ENCODE data around the gene RAB10.
A peak's percentile ranks its signal among the peaks of the same experiment; 100 is the strongest.
"Not testable (repeated sequence)": the region's sequence is repeated elsewhere in the genome, so short reads cannot be mapped to it uniquely, and the experiment has no call there.

Gene RAB10

DNA sequence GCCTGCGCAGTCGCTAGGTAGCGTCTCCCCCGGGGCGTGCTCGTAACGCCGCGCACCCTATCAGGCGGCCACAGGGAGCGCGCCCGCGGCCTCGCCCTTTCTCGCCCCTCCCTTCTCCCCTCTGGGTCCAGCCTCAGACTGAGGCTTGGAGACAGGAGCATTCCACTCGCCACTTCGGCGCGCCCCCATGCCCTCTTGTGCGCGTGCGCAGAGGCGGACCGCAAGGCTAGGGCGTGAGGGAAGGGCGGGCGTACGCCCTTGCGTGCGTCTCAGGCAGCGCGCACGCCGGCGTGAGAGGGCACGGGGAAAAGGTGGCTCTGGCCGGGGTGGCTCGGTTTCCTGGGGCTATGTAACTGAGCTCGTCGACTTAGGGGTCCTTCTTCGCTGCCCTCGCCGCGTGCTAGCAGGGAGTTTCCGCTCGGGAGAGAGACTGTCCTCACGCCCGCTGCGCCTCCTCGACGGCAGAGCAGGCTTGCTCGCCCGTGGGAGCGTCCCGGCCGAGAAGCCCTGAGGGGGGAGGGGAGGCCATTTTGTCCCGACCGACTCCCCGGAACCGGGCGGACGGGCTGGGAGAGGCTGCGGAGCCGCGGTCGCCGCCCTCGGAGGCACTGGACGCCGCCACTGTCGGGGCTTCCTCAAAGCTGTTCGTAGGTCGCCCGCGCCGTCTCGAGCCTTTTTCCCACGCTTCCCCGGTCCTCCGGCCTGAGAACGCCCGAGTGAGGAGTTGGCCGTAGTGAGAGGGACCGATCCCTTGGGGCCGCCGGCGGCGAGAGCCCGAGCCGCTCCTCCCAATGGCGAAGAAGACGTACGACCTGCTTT lies at the start of gene RAB10:
TSS of gene RAB10 (plus strand) at position 267 of the 819 bp plus-strand sequence. CDS start at position 792, 525 bp downstream.
- FAIRE-seq = peak; percentile 95

GRCh38 chr2:25988134-25988533 lies 45.8 kb upstream of the RAB10 start:
- DNase-seq (ENCODE audit: extremely low spot score, insufficient read length, low read depth) (no peak), FAIRE-seq (no peak)

More for the DNA sequence above, at the start of gene RAB10:
- DNase-seq (ENCODE audit: extremely low spot score, insufficient read length, low read depth) = peak; percentile 96

- FAIRE-seq = no peak
- DNase-seq (ENCODE audit: extremely low spot score, insufficient read length, low read depth) = no peak
Observed at GRCh38 chr2:25989154-25989553, 44.7 kb upstream of the RAB10 start.

- FAIRE-seq = no peak
- DNase-seq (ENCODE audit: extremely low spot score, insufficient read length, low read depth) = no peak
Observed at GRCh38 chr2:25991965-25992364, 41.9 kb upstream of the RAB10 start.

DNA sequence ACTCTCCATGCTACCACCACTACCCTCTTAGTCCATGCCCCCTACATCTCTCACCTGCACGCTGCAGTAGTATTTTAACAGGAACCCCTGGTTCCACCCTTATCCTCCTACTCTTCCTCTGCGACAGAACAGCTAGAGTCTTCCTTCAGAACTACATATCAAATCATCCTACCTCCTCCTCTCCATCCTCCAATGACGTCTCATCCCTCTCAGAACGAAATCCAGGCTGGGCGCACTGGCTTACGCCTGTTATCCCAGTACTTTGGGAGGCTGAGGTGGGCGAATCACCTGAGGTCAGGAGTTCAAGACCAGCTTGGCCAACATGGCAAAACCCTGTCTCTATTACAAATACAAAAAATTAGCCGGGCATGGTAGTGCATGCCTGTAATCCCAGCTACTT lies 41.3 kb upstream of the RAB10 start:
- DNase-seq (ENCODE audit: extremely low spot score, insufficient read length, low read depth) (no peak), FAIRE-seq (no peak)

- DNase-seq (ENCODE audit: extremely low spot score, insufficient read length, low read depth) (no peak), FAIRE-seq (no peak)
Observed at GRCh38 chr2:25993049-25993448, 40.8 kb upstream of the RAB10 start.

- DNase-seq (ENCODE audit: extremely low spot score, insufficient read length, low read depth) = no peak
- FAIRE-seq = no peak
Observed at GRCh38 chr2:25994509-25994908, 39.4 kb upstream of the RAB10 start.

GRCh38 chr2:25996844-25997243 lies 37.0 kb upstream of the RAB10 start:
- DNase-seq (ENCODE audit: extremely low spot score, insufficient read length, low read depth) (no peak), FAIRE-seq (no peak)

DNA sequence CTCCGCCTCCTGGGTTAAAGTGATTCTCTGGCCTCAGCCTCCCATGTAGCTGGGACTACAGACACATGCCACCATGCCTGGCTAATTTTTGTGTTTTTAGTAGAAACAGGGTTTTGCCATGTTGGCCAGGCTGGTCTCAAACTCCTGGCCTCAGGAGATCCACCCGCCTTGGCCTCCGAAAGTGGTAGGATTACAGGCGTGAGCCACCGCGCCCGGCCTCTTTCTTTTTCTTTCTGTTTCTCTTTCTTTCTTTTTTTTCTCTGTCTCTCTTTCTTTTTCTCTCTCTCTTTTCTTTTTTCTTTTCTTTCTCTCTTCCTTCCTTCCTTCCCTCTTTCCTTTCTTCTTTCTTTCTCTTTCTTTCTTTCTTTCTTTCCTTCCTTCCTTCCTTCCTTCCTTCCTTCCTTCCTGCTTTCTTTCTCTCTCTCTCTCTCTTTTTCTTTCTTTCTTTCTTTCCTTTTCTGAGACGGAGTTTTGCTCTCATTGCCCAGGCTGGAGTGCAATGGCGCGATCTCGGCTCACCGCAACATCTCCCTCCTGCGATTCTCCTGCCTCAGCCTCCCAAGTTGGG lies 35.0 kb upstream of the RAB10 start:
- not testable (repeated sequence) for DNase-seq (ENCODE audit: extremely low spot score, insufficient read length, low read depth); FAIRE-seq

GRCh38 chr2:25999406-25999805 lies 34.5 kb upstream of the RAB10 start:
- not testable (repeated sequence) for FAIRE-seq

GRCh38 chr2:26000561-26001082 lies 33.3 kb upstream of the RAB10 start:
- no peak for DNase-seq (ENCODE audit: extremely low spot score, insufficient read length, low read depth)
- FAIRE-seq = no peak

More at GRCh38 chr2:25999406-25999805, 34.5 kb upstream of the RAB10 start:
- DNase-seq (ENCODE audit: extremely low spot score, insufficient read length, low read depth) = not testable (repeated sequence)

DNA sequence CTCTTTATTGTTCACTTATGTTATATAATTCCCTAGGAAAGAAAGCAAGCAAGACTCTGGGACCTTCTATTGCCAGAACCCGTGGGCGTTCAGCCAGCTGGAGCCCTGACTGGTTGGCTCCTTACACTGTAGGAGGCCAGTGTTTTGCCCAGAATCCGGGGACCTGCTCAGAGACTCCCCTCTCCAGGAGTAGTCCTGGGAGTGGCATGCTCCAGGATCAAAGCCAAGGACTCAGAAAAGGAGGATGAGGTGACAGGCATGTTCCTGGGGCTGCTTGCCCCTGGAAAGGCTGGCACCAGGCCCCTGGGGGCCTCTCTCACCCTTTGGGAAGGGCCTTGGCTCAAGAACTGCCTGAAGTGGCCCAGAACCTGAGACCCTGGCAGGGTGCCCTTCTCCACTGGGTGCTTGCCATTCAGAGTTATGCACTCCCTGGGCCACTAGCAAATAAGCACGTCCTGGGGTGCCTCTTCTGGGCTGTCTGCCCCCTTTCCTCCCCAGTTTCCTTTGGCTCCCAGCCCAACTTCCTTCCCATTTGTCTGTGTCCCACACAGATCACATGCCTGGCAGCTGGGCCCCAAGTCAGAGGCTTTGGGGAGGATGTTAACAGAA lies 32.0 kb upstream of the RAB10 start:
- FAIRE-seq = no peak
- DNase-seq (ENCODE audit: extremely low spot score, insufficient read length, low read depth) = no peak

GRCh38 chr2:26002632-26003310 lies 31.1 kb upstream of the RAB10 start:
- no peak for DNase-seq (ENCODE audit: extremely low spot score, insufficient read length, low read depth)
- no peak for FAIRE-seq

DNA sequence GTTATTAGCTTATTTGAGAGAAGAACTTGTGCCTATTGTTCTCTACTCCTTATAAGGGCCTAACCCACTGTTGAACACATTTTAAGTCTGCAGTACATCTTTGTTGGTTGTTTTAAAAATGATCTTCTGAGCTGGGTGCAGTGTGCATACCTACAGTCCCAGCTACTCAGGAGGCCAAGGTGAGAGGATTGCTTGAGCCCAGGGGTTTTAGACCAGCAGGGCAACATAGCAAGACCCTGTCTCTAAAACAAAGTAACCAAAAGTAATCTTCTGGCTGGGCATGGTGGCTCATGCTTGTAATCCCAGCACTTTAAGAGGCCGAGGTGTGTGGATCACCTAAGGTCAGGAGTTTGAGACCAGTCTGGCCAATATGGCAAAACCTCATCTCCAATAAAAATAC lies 25.8 kb upstream of the RAB10 start:
- DNase-seq (ENCODE audit: extremely low spot score, insufficient read length, low read depth) = no peak
- no peak for FAIRE-seq

DNA sequence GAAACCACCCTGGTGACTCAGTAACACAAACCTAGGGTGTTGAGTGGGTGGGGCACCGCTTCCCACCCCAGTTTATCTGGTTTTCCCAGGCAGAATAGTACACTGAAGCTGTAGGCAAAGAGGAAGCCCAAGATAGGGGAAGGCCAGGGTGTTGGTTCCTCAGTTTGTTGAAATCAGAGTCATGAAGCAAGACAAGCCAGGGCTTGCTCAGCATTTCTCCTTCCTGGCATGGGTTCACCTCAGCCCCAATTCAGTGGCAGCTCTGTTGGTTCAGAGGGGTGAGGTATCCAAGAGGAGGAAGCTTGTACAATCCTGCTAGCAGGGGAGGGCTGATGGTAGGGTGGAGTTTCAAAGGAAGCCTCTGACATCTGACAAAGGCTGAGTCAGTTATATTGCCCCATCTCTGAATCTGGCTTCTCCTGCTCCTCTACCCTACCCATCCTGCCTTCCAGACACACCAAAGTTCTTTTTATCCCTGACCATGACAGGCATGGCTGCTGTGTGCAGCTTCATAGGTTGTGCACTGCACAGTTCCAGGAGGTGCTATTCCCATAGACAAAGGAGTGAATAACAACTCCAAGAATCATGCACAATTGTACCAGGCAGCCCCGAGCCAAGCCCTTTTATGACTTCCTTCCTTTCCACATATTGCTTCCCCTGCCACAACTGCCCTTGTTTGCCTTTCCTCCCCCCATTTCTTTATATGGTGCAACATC lies 24.9 kb upstream of the RAB10 start:
- FAIRE-seq = no peak

GRCh38 chr2:26009567-26009963 lies 24.3 kb upstream of the RAB10 start:
- no peak for FAIRE-seq
- no peak for DNase-seq (ENCODE audit: extremely low spot score, insufficient read length, low read depth)

More for the DNA sequence above, 24.9 kb upstream of the RAB10 start:
- no peak for DNase-seq (ENCODE audit: extremely low spot score, insufficient read length, low read depth)

DNA sequence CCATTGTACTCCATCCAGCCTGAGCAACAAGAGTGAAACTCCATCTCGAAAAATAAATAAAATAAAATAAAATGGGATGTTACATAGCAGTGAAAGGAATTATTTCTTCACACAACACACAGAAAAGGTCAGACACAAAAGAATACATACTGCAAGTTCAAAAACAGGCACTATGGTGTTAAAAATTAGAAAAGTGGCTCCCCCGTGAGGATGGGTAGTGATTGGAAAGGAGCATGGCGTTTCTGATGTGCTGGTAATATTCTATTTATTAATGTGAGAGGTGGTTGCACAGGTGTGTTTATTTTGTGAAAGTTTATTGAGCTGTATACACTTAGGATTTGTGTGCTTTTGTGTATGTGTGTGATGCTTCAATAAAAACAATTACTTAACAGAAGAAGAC lies 22.9 kb upstream of the RAB10 start:
- DNase-seq (ENCODE audit: extremely low spot score, insufficient read length, low read depth) (no peak), FAIRE-seq (no peak)

DNA sequence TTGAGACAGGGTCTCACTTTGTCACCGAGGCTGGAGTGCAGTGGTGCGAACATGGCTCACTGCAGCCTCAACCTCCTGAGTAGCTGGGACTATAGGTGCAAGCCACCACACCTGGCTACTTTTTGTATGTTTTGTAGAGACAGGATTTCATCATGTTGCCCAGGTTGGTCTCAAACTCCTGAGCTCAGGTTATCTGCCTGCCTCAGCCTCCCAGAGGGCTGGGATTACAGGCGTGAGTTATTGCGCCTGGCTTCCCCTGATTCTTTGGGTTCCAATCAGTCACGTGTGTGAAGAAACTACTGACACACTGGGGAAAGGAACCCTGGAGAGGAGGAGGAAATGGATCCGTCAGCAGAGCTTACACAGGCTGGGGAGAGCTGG lies 22.3 kb upstream of the RAB10 start:
- no peak for DNase-seq (ENCODE audit: extremely low spot score, insufficient read length, low read depth)
- no peak for FAIRE-seq

DNA sequence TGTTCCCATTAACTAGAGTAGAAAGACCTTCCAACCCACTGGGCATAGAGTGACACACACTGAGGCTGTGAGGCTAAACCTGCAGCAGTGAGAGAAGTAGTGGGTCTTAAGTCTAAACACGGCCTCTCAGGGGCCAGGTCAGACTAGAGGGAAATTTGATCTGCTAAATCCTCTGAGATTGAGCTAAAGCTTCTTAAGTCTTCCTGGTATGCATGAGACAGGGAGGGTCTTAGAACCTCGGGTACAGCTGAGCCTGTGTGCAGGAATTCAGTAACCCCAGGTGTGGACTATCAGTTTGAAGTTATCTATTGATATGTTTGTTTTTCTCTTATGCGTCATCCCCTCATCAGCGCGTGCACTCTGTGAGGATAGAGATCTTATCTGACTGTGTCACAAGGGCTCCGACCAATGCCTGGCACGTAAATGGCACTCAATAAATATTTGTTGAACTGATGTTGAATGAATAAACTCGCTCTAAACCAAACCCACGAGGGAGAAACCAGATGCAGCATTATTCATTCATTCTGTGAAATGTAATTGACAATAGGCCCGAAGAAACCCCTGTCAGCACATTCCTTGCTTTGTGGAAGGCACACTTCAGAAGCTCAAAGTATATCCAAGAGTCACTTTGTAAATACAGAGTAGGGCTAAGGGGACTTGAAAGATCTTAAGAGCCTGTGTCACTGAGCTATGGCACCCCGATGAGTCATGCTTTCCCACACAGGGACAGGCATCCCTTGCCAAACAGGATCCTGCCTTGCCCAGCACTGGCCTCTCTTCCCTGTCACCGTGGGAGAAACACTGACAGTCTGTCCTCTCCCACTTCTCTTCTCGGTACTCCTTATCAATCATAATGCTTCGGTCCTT lies 21.7 kb upstream of the RAB10 start:
- DNase-seq (ENCODE audit: extremely low spot score, insufficient read length, low read depth) = no peak
- FAIRE-seq = no peak
